Panc1 (cell line): ENCODE results near the gene NPTXR. TPM values are rescaled to one million over a fixed set of nuclear protein-coding genes. Genes with fewer than 3 reads are reported as not detected.

ENCODE experiments used
- ATAC-seq: fragments of 200-7000 bp; cut with Tn5 transposase; 2 replicates; pipeline ENCODE4 v1.9.1; 2020; ENCODE audit warnings: mild to moderate bottlenecking, moderate library complexity
- BruUV-seq: library from RNA; stranded (reverse); fragments of 400-500 nt; replicated peaks from 2 replicates; lab custom pipeline; 2021; lab: Mats Ljungman, UMichigan
- CTCF ChIA-PET: fragments of 300-600 bp; sonication (Branson Sonifier 250); formaldehyde crosslinking; loops from one replicate; lab custom pipeline; 2022; ENCODE audit warnings: antibody characterized with exemption; lab: Charles Lee
- POLR2A ChIA-PET: fragments of 300-600 bp; sonication (Branson Sonifier 250); formaldehyde crosslinking; loops from one replicate; lab custom pipeline; 2022; ENCODE audit warnings: antibody characterized with exemption; lab: Charles Lee
- DNase-seq: peaks from one replicate; pipeline ENCODE4 v3.0.0-alpha.2; 2010; ENCODE audit warnings: low read depth, low spot score
- H3K27ac ChIP-seq: 2 replicates; pipeline ENCODE4 v1.5.1; 2011; ENCODE audit warnings: mild to moderate bottlenecking, low read length, inconsistent platforms
- H3K27me3 ChIP-seq: fragments of 200-500 bp; sonication (Bioruptor generic); 2 replicates; pipeline ENCODE4 v1.6.0; 2014; ENCODE audit warnings: low read length, inconsistent platforms; ENCODE audit not compliant: control insufficient read depth, insufficient read depth
- H3K36me3 ChIP-seq: fragments of 200-500 bp; sonication (Bioruptor generic); 2 replicates; pipeline ENCODE4 v1.5.1; 2014; ENCODE audit warnings: inconsistent platforms, mild to moderate bottlenecking, low read length, moderate library complexity; ENCODE audit not compliant: control insufficient read depth, insufficient read depth
- H3K4me1 ChIP-seq: 2 replicates; pipeline ENCODE4 v1.5.1; 2011; ENCODE audit warnings: inconsistent platforms, mild to moderate bottlenecking, low read length, moderate library complexity; ENCODE audit not compliant: control insufficient read depth, insufficient read depth
- H3K4me3 ChIP-seq, 2 experiments: 2 replicates each; pipeline ENCODE4 v1.5.1; 2011 to 2012; ENCODE audit warnings: low read depth in 2 of 2, low read length in 2 of 2, mild to moderate bottlenecking in 2 of 2, inconsistent platforms in 1 of 2, moderate library complexity in 1 of 2
- H3K9me3 ChIP-seq: fragments of 200-500 bp; sonication (Bioruptor generic); 2 replicates; pipeline ENCODE4 v1.5.1; 2014; ENCODE audit warnings: low read depth, mild to moderate bottlenecking, inconsistent platforms, low read length, moderate library complexity; ENCODE audit not compliant: control insufficient read depth, insufficient read depth
- CTCF ChIP-seq: fragments of 450-650 bp; IDR thresholded peaks from 2 replicates; pipeline ENCODE4 v1.5.1; 2017; ENCODE audit warnings: mild to moderate bottlenecking
- POLR2AphosphoS5 ChIP-seq: IDR thresholded peaks from 2 replicates; pipeline ENCODE4 v1.6.1; 2012; ENCODE audit warnings: mild to moderate bottlenecking, low read depth, low read length, moderate library complexity
- REST ChIP-seq, 2 experiments: IDR thresholded peaks; 2 replicates each; pipeline ENCODE4 v1.6.1; 2011 to 2012; ENCODE audit warnings: low read depth in 2 of 2, control low read depth in 1 of 2, low read length in 1 of 2, mild to moderate bottlenecking in 1 of 2, moderate library complexity in 1 of 2; ENCODE audit not compliant: insufficient read depth in 1 of 2
- SIN3A ChIP-seq: IDR thresholded peaks from 2 replicates; pipeline ENCODE4 v1.6.1; 2012; ENCODE audit warnings: low read depth, mild to moderate bottlenecking, low read length, moderate library complexity, borderline replicate concordance; ENCODE audit not compliant: insufficient read depth
- TCF7L2 ChIP-seq: IDR thresholded peaks from 2 replicates; pipeline ENCODE4 v1.6.1; 2011; ENCODE audit warnings: mild to moderate bottlenecking, low read depth, low read length, inconsistent platforms
- in situ Hi-C: cut with HindIII; loops from 2 replicates; pipeline ENCODE4 v1.10.0; 2016; ENCODE audit warnings: low sequenced_read_pairs, low pct_unique_long_range_greater_than_20kb
- intact Hi-C: fragments of 100-400 bp; cut with micrococcal nuclease; formaldehyde crosslinking; loops from one replicate; pipeline ENCODE4 v1.10.0; 2022; ENCODE audit not compliant: unreplicated experiment
- total RNA-seq: library from RNA; stranded (reverse); gene quantifications from one replicate; pipeline ENCODE4 v1.2.1, GENCODE V29; 2021; ENCODE audit not compliant: unreplicated experiment

NPTXR gene
- total RNA-seq, 1 experiment from 2014 or later, result 32.6 TPM

- no peak overlapping the region for H3K4me3 ChIP-seq
- in situ Hi-C loops (no loop called here), intact Hi-C loops (loop anchor here (5.0 to 10.0 kb wide), 2 partner anchors 139 to 256 kb away; no protein-coding TSS in a partner anchor)
- ATAC-seq (no peak), DNase-seq (no peak)
- H3K27me3 ChIP-seq, result no peaks in the 10 kb centered on the region
- POLR2A ChIA-PET, result no interaction called here
- H3K4me1 ChIP-seq, result peaks cover 48% of the 10 kb centered on the region
- no peak for TF ChIP-seq REST (IDR thresholded peaks at IDR 0.05; ENCODE audit: insufficient read depth in 1 of 2, low read depth in 2 of 2, low read length in 1 of 2)
- no peak for TF ChIP-seq TCF7L2
- TF ChIP-seq POLR2AphosphoS5, result no peak
- TF ChIP-seq CTCF, result no peak
- H3K36me3 ChIP-seq, result no peaks in the 10 kb centered on the region; the same call in 1 of the 2 replicates
- H3K9me3 ChIP-seq, result no peaks in the 10 kb centered on the region
- CTCF ChIA-PET, result no interaction called here
- H3K27ac ChIP-seq, result no peak overlapping the region
- BruUV-seq, result no TSS peak
Measured at GRCh38 chr22:38866024-38866398, 22.2 kb upstream of the NPTXR start.

GRCh38 chr22:38865201-38866023, 21.6 kb upstream of the NPTXR start:
- H3K4me3 ChIP-seq, result no peak overlapping the region
- in situ Hi-C loops (no loop called here), intact Hi-C loops (loop anchor here (5.0 to 10.0 kb wide), 2 partner anchors 139 to 257 kb away; no protein-coding TSS in a partner anchor)
- CTCF ChIA-PET, result no interaction called here
- BruUV-seq, result no TSS peak
- ATAC-seq (no peak), DNase-seq (no peak)
- no peaks in the 10 kb centered on the region for H3K36me3 ChIP-seq
- no peaks in the 10 kb centered on the region for H3K27me3 ChIP-seq
- H3K4me1 ChIP-seq, result peaks cover 44% of the 10 kb centered on the region
- POLR2A ChIA-PET, result no interaction called here
- TF ChIP-seq REST (IDR thresholded peaks at IDR 0.05; ENCODE audit: insufficient read depth in 1 of 2, low read depth in 2 of 2, low read length in 1 of 2), result no peak
- no peak for TF ChIP-seq SIN3A
- TF ChIP-seq POLR2AphosphoS5, result no peak; the same call in 1 of the 2 replicates
- no peak for TF ChIP-seq CTCF
- no peak for TF ChIP-seq TCF7L2
- no peak overlapping the region for H3K27ac ChIP-seq
- H3K9me3 ChIP-seq, result no peaks in the 10 kb centered on the region
